NCI-H187 treated with DMSO at 0.1 percent for 48 hours (cell line): Measurements from ENCODE around the gene EPDR1.
"Not testable (repeated sequence)": the region's sequence is repeated elsewhere in the genome, so short reads cannot be mapped to it uniquely, and the experiment has no call there.

Source experiments
- DNase-seq: peaks from one replicate; lab custom pipeline; 2025; lab: John Stamatoyannopoulos, UW

The EPDR1 gene

DNA sequence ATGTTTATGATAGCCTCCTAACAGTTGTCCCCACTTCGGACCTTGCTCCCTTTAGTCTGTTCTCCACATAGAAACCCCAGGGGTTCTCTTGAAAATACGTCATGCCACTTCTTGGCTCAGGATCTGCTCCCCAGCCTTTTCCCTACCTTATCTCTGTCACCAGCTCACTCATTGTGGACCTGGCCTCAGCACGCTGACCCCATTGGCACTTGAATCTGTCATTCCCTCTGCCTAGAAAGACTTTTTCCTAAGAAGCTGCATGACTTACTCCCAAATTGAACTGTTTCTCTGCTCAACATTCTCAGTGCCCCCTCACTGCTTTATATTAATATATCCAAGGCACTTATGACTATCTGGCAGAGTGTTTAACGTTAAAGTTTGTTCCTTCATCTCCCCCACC, 8.4 kb downstream of the EPDR1 start:
- DNase-seq = no peak

GRCh38 chr7:37930226-37930948, 9.9 kb downstream of the EPDR1 start:
- no peak for DNase-seq

DNA sequence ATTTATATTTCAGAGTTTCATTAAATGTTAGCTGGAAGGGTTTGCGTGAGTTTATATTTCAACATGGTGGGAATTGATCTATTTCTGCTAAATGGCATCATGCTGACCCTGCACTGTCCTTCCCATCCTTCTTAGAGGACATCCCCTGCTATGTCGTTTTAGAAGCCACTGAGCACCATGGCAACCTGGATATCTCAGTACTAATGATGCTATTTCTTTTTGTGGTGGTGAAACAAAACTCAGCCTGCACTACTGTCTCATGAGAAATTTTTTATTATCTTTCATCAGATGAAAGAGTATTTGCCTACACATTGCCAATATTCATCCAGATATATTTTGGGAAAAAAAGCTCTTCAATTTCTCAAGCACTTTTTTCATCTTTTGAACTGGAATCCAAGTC, 12.1 kb downstream of the EPDR1 start:
- no peak for DNase-seq

DNA sequence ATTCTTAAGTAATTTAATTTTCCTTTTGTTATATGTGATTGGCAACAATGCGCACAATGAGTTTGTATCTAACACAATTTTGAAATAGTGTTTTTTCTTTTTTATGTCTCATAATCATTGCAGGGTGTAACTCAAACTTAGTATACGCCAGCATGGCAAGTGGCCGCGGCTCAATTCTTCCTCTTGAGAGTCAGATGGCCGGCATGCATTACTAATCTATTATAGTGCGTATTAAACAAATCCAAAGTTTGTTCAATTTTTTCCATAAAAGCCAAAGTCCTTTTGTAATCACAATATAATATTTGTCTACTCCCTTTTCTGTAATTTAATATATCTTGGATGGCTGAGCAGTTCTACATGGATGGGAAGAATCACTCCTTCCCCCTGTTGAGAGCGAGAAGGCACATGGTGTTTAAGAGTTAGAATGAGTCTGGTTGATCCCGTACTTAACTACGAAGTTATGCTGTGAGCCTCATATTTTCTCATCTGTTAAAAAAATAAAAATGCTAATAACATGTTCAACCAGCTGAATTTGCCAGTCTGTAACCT, 12.7 kb downstream of the EPDR1 start:
- DNase-seq = no peak

GRCh38 chr7:37942934-37943610, 22.6 kb downstream of the EPDR1 start:
- DNase-seq = no peak

- no peak for DNase-seq
Observed at GRCh38 chr7:37943905-37944736, 23.7 kb downstream of the EPDR1 start.

GRCh38 chr7:37944737-37945054, 24.3 kb downstream of the EPDR1 start:
- no peak for DNase-seq

DNA sequence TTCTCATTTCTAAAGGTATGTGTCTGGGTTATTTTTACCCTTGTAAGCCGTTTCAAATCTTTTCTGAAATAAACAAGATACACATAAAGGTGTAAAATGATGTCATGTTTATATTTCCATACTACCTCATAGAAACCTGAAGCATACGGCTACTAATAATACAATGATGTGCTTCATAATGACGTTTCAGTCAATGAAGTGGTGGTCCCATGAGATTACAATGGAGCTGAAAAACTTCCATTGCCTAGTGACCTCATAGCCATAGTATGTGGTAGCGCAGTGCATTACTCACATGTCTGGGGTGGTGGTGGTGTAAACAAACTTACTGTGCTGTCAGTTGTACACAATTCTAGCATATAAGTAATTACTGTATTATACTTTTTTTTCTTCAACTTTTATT, 24.9 kb downstream of the EPDR1 start:
- no peak for DNase-seq

DNA sequence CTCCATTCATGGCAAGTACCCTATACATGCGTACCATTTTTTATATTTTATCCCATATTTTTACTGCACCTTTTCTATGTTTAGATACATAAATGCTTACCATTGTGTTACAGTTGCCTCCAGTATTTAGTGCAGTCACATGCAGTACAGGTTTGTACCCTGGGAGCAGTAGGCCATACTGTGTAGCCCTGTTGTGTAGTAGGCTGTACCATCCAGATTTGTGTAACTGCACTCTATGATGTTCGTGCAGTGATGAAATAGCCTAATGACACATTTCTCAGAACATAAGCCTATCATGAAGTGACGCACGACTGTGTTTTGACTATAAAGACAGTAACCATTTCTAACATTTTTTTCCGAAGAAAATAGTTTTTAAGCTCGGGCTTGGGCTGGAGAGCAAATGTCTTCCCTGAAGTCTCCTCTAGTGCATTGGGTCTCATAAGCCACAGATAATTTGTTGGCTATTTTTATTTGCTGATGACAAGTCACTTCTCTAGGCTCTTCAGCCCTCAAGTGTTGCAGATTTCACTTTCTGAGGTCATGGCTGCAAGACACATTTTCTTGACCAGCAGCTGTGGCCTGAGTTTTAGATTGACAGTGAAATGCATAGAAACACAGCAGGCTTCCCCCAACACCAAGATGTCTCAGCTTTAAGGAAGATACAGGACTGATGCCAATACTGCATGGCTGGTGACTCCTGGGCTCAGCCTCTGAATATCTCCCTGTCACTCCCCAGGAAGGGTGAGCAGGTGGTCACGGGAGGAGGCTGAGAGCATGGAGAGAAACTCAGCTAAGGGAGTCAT, 26.9 kb downstream of the EPDR1 start:
- DNase-seq = no peak

DNA sequence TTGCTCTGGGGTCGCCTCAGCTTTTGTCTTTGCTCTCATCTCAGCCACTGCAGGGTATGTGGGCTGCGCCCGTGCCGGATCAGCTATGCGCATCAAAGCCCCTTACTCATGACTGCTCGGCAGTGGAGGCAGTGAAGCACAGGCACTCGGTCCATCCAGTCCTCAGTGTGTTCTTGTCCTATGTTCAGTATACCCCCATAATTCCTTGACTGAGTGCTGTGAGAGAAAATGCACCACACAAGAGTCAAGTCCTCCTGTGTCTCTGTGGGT, 27.4 kb downstream of the EPDR1 start:
- no peak for DNase-seq

- DNase-seq = no peak
Observed at GRCh38 chr7:37952240-37952639, 31.8 kb downstream of the EPDR1 start.

GRCh38 chr7:37954217-37954616, 33.8 kb downstream of the EPDR1 start:
- DNase-seq = not testable (repeated sequence)

GRCh38 chr7:37956791-37957190, 36.4 kb downstream of the EPDR1 start:
- DNase-seq = no peak

DNA sequence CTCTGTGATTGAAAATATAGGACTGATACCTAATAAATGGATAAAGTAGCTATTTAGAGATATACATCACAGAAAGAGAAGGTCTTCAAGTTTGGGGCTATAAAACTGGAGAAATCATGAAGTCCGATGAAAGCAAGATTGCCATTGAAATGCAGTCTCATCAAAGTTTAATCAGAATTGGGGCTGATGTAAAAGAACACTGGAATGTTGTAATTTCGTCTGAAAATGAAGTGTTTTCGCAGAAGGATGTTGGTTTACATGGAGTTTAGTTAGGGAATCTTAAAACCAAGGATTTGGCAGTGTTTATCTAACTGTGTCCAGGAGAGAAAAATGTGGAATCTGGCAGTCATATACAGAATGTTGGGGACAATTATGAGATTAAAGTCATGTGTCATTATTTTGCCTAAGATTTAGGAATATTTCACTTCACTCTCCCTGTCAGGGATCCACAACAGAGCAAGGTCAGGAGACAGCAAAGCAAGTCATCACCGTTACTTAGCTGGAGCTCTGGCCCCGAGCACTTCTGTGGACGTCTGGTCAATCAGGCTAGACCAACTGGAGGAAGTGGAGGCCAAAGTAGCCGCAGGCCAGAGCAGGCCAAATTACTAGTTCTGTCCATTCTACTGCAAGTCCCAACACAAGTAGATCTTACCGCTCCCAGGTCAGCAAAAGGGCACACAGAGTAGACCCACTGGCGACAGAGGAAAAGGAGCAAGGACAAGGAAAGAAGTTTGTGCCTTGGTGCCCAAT, 37.0 kb downstream of the EPDR1 start:
- no peak for DNase-seq

GRCh38 chr7:37960483-37960882, 40.0 kb downstream of the EPDR1 start:
- no peak for DNase-seq

GRCh38 chr7:37961251-37961650, 40.8 kb downstream of the EPDR1 start:
- no peak for DNase-seq

GRCh38 chr7:37964196-37964595, 43.8 kb downstream of the EPDR1 start:
- DNase-seq = no peak

DNA sequence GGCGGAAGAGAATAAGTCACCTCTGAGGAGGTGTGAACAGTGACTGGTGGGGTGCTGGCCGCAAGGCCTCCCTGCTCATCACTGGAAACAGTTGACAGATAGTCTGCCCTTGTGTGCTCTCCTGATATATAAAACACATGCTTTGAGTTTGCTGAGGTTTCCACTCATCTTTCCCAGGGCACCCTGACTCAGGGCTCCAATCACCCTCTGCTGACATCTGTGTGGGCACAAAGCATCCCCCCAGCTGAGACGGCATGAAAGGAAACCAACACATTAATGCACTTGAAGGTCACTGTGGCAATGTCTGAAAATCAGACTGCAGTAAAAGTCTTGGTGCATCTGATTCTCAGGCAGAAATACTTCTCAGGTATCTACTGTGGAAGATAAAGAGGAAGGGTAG, 49.8 kb downstream of the EPDR1 start:
- DNase-seq = no peak

- no peak for DNase-seq
Observed at GRCh38 chr7:37971491-37971890, 51.1 kb downstream of the EPDR1 start.

GRCh38 chr7:37973915-37974314, 53.5 kb downstream of the EPDR1 start:
- no peak for DNase-seq

DNA sequence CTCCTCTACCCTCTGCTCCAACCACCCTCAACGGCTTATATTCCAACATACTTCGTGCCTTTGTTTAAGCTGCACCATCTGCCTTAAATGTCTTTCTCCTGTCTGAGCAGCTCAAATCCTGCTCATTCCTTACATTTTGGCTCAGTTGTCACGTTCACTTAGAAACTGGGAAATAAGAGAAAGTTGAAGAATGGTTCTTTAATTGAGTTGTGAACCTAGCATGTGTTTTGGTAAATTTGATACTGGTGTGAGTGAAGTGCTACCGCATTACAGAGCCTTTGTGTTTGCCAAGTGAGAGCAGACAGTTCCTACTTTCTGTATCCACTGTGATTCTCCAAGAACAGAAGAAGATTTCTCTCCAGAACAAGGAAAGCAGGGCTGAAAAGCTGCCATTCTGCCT, 54.3 kb downstream of the EPDR1 start:
- no peak for DNase-seq

- DNase-seq = no peak
Observed at GRCh38 chr7:37977243-37977642, 56.8 kb downstream of the EPDR1 start.
